T-helper 2 cell (primary cell): ENCODE results near the gene ZFYVE21.

Experiments used
- DNase-seq, 5 experiments: peaks; one replicate each; pipeline versions ENCODE4 v3.0.0 to v3.0.0-alpha.2; 2012 to 2022

ZFYVE21 gene

DNA sequence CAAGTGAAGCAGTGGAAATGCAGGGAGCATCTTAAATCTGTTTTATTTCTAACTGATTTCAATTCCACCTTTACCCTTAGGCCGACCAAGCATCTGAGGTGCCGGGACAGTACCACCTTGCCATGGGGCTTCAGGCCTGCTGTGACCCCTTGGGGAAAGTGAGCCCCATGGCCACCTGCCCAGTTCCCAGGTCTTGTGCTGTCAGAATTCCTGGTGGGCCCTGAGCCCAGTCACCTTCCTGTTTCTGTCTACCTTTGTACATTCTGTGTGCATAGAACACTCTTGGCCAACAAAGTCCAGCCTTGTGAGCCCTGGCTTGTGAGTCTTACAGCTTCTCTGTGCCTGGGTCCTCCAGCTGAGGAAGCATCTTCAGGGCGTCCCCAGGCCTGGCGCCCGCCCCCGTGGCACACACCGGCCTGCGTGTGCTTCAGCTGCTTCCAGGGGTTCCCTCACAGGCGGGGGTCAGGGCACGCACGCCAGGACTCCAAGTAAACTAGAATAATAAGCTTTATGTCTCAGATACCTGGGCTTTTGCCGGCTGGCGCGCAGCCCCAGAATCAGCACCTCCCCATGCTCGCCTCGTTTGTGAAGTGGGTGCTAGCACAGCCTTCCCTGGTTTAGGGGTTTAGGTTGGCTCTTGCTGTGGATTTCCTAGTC is 10.3 kb downstream of the ZFYVE21 start:
- DNase-seq, result no peak

DNA sequence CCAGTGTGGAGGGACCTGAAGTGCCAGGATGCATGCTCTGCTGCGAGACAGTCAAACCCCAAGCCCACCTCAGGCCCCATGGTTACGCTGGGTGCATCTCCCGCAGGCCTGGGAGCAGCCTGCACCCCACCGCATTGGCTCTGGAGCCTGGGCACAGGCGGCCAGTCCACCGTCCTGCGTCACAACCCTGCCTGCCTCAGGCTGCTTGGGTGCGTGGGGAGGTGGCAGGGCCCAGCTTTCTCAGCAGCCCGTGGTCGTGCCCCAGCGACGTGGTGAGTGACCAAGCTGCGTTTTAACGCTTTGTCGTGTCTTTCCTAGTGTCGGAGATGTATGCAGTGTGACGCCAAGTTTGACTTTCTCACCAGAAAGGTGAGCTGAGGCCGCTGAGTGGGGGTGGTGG is 10.9 kb downstream of the ZFYVE21 start:
- no peak for DNase-seq

DNA sequence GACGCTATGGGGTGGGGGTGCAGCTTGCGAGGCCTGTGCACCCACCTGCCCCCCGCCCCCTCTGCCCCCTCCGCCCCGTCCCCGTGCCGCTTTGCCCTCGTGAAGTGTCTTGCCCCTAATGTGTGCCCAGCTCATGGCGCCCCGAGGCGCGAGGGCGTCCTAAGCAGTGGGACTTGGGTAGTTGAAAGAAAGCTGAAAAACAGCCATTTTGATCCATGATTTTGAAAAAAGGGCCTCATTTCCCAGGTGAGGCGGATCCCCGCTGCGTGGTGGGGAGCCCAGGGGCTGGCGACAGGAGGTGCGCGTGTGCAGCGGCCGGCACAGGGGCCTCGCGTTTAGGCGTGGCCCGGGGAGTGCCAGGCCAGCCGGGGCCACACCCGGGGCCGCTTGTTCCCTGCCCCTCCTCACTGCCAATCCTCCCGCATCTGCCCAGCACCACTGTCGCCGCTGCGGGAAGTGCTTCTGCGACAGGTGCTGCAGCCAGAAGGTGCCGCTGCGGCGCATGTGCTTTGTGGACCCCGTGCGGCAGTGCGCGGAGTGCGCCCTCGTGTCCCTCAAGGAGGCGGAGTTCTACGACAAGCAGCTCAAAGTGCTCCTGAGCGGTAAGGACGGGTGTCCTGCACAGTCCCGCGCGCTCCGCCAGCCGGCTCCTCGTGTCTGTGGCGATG is 11.8 kb downstream of the ZFYVE21 start:
- DNase-seq, result no peak

DNA sequence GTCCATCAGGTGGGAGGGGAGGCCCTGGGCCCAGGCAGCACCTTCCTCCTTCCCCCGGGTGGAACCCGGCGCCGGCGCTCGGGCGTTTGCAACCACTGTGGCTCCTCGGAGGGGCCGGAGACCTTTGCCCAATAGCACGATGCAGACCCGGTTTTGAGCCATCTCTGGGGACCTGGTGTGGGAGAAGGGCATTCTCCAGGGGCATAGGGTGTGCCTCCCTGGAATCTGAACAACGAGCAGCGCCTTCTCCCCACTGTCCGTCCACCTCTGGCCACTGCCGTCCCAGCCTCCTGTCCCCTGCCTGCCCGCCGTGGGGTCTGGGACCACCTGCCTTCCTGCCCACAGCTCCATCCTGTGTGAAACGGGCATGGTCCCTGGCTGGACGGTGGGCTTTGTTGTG is 12.5 kb downstream of the ZFYVE21 start:
- DNase-seq, result no peak

DNA sequence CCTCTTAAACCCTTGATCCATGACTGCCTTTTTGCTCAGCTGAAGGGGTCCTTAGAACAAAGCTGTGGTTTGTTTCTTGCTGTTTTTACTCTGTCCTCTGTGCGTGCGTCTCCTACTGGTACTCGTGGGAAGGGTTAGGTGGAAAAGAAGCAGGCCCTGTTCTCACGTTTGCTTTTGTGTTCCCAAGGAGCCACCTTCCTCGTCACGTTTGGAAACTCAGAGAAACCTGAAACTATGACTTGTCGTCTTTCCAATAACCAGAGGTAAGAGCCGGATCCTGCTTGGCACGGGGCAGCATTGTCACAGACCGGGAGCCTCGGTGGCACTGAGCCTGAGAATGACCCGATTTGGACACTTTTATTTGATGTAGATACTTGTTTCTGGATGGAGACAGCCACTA is 13.1 kb downstream of the ZFYVE21 start:
- no peak for DNase-seq

DNA sequence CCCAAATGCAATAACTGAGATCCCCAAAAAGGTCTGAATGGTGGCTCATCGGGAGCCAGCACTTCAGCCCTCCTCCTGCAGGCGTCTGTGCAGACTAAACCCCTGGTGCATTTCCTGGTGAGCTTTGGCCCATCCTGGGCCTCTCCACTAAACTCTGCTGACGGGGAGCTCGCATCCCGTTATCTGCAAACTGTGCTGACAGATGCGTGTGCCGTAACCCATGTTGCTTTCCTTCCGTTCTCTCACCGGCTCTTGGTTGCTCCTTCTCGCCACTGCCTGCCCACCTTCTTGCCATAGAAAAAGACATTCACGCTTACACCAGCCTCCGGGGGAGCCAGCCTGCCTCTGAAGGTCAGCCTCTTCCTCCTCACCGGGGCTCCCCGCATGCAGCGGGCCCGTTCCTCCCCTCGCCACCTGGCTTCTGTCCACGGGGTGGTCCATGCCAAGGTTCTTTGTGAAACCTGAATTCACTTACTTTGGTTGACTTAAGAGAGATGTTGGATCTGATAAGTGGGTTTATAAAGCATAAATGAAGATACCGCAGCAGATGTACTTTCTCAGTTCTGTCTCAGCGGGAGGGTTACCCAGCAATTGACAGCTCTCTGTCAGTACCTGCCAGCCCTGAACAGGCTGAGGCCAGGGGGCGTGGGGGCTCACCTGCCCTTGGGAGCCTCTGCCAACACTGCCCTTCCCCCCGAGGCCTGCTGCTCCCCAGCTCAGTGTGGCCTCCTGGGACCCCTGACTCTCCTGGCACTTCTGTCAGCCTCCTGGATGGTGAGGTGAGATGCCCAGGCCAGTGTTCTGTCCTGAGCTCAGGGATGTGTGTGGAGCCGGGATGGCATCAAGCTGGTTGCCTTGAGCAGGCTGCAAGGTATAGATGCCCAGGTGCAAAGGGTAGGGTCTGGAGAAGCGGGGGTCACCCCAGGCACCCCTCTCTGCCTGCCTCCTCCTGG is 14.2 kb downstream of the ZFYVE21 start:
- DNase-seq, result no peak

DNA sequence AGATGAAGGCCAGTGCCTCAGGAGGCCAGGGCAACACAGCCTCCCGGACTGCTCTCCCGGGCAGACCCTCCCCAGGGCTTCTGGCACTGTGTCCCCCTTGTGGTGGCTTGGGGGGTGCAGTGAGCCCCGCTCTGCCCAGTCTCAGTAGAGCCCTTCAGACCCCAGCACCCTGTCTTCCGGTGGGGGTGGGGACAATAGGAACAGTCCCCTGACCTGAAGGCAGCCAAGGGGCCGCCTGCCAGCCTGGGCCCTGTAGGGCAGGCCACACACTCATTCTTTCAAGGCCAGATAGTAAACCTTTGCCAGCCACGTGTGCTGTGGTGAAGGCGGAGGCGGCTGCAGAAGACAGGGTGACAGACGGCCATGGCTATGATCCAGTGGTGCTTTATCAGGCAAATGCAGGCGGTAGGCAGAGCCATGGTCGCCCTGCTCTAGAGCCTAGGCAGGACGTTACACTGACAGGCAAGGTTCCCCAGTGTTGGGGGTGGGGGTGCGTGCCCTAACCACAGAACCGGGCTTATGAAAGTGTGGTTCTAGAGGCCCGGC is 15.0 kb downstream of the ZFYVE21 start:
- no peak for DNase-seq

DNA sequence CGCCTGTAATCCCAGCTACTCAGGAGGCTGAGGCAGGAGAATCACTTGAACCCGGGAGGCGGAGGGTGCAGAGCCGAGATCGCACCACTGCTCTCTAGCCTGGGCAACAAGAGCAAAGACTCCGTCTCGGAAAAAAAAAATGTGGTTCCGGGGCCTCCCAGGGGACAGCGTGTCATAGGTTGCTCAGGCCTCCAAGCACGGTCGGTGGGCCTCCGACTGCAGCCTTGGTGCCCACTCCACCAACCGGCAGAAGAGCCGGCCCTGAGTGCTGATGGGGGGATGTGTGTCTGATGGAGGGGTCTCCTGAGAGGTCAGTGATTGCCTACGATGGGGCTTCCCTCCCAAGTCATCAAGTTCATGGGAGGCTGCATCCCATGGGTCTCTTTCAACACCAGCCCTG is 15.9 kb downstream of the ZFYVE21 start:
- no peak for DNase-seq

DNA sequence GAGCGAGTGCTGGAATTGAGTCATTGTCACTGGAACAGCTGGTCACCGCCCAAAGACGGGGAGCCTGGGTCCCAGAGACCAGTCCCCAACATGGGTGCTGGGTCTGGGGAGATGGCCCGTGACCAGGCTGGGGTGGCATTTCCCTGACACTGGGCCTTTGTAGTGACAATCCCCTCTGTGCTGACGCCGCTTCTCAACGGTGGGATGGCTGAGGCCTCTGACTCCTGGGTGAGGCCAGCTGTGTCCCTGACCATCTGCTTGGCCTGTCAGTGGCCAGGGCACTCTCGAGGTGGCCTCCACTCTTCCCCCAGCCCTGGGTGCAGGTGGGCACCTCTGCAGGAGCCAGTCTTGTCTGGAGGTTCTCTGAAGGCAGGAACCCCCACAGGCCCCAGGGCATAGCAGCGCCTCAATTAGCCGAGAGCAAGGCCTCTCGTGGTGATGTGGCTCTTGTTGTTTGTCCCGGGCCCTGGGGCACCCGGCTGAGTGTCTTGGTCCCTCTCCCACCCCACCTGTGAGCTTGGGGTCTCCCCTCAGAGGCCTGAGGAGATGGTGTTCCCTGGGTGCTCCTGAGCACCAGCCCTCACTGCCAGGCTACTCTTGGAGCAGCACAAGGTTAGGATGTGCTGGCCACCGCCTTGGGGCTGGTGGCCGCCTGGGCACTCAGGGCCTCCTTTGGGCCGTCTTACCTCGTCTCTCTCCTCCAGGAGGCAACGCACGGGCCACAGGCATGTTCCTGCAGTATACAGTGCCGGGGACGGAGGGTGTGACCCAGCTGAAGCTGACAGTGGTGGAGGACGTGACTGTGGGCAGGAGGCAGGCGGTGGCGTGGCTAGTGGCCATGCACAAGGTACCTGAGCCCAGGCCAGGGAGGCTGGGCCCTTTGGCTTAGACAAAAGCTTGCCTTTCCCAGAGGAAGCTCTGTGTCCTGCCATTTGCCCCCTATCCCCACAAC is 16.6 kb downstream of the ZFYVE21 start:
- no peak for DNase-seq

DNA sequence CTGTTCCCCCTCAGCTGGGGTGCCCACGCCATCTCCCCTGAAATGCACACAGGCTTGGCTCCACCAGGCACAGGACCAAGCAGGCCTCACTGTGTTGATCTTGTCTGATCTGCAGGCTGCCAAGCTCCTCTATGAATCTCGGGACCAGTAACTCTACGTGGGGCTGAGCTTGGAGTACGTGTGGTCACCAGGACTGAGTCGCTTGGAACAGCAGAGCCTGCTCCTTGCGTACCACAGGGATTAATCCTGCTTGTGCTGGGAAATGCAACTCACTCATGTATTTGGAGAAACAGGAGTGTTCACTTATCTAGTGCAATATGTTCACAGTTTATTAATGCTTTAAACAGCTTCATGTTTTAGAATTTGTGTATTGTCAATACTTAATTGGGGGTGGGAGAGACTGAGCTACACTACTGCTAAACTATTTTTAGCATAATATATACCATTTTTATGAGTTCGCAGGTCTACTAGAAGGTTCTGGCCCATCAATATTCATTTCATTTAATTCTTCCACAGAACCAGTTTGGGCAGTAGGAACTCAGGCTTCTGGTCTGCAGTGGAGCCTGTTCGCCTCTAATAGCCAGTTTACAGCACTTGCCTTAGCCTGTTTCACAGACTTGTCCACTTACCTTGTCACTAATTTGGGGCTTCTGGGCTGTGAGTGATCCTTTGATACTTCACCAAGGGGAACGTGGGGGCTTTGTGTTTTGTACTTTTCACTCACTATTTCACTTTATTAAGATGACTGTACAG is 17.4 kb downstream of the ZFYVE21 start:
- DNase-seq, result no peak

DNA sequence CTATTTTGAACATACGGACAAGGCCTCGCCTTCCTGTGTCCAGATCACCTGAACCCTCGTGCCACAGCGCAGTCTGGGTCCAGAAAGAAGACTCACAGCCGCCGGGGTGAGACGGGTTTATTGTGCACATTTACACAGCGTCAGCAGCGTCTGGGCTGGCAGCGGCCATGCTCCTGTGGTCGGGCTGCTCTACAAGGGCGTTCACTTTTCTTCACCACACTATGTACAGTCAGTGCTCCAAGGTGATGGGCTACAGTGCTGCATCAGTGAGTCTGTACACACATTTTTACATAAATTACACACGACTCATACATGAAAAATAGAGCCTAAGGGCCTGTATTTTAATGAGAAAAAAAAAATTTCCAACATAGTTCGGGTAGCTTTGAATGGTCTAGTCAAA is 18.0 kb downstream of the ZFYVE21 start:
- no peak for DNase-seq

DNA sequence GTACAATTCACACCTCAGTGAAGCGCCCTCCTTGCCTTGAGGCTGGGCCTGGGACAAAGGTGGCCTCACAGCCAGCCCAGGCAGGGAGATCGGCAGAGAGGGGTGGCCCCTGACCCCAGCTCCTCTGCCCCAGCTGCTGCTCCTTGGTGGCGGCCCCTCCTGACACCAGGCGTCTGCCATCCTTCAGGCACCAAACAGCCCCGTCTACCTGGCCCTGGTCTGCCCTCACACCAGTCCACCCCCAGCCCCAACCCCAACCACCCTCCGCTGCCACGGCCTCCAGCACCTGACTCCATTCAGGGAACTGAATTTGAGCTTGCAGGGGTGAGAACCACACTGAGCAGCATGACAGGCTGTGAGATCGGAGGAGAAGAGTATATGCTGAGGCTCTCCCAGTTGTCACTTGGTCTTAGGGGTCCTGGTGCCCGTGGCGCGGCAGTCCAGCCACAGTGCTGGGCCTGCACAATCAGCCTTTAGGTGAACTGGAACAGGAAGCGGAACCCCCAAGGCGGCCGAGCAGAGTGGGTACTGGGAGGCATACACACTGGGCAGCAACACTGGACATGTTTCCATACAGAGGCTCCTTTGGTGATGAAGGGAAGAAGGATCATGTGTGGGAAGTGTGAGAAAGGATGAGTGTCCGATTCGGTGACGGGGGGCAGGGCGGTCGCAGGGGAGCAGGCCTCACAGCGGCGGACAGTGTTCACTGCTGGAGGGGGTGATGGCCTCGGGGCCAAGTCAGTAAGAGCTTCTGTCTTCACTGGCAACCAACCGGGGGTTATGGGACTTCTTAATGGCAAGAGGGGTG is 18.7 kb downstream of the ZFYVE21 start:
- DNase-seq, result no peak

DNA sequence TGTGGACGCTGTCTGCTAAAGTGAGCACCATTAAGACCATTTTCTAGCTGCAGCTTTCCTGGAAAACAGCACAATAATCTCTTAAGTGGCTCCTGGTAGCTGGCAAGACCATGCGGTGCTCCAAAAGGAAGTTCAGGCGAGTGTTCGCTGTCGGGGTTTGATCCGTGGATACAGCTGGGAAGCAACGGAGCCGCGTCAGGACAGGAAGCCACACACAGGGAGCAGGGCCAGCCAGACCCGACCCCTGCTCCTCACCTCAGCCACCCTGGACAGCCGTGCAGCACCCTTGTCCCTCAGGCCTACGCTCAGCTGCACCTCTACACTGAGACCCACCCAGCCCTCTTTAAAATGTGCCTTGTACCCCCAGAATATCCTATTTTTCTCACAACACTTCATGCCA is 19.4 kb downstream of the ZFYVE21 start:
- no peak for DNase-seq

DNA sequence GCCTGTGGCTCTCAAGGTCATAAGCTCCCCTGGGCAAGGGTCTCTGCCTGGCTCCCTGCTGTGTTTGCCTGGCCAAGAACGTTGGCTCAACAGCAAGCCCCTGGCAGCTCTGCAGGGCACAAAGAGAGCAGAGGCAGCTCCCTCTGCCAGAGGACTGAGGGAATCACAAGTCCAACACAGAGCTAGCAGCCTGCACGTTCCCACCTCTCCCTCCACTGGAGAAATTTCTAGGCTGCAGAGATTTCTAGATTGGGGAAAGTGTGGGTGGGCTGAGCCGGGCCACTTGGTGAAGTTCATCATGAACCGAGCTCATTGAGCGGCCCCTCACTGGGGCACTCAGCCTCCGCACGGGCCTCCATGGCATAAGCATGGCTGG is 19.8 kb downstream of the ZFYVE21 start:
- DNase-seq, result no peak

DNA sequence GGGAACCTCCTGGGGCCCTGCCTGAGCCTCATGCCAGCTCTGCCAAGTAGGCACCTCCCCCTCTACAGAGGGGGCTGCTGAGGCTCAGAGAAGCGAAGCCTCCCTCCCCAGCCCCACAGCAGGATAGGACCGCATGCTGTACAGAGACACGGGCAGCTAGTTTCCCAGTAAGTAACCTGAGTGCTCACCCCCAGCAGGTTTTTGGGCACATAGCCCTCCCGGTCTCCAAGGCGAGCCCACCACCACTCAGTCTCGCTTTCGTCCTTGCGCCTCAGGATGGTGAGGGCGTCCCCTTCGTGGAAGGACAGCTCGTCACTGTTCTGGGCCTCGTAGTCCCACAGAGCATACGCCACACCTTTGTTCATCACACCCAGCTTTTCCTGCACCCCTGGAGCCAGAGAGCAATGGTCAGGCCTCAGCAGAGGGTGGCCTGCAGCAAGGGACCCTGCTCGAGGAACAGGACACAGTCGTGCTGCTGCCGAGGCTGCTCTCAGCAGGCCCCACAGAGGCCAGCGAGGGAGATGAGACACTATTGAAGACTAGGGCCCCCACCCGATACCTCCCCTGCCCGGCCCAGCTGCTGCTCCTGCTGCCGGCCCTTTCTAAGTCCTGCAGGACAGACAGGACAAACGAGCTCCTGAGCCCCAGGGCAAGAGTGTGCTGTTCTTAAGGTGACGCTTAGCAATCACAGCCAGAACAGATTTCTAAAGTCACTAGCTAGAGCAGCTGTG is 20.4 kb downstream of the ZFYVE21 start:
- DNase-seq, result no peak

DNA sequence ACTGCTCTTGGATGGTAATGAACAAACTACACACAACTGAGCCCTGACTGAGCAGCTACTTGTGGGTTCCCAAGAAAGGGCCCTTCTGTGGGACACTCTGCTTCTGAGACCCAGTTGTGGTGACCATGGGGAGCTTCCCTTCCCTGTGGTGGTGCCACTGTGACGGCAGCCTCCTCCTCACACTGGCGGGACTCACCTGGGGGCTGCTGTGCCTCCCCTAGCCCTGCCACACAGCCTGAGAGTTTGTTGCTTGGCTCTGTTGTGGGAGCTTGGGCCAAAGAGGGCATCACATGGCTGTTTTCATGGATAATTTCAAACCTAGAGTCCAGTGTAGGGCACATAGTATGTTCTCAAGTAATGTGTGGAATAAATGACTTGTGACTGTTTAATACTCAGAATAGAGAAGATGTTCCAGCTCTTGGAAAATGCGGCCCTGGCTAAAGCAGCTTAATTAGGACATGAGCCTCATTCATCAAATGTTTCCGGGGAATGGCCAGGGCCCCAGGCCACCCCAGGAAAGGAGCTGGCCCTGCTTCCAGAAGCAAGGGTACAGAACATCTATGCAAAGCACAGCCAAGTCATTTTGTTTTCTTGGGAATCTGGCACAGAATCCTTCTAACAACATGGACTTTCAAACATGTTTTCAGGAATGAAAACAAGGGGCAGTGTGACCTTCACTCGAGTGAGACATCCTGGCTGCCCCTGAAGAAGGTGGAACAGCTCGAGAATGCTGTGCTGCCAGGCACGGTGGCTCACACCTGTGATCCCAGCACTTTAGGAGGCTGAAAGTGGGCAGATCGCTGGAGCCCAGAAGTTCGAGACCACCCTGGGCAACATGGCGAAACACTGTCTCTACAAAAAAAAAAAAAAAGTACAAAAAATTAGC is 21.2 kb downstream of the ZFYVE21 start:
- DNase-seq, result no peak

DNA sequence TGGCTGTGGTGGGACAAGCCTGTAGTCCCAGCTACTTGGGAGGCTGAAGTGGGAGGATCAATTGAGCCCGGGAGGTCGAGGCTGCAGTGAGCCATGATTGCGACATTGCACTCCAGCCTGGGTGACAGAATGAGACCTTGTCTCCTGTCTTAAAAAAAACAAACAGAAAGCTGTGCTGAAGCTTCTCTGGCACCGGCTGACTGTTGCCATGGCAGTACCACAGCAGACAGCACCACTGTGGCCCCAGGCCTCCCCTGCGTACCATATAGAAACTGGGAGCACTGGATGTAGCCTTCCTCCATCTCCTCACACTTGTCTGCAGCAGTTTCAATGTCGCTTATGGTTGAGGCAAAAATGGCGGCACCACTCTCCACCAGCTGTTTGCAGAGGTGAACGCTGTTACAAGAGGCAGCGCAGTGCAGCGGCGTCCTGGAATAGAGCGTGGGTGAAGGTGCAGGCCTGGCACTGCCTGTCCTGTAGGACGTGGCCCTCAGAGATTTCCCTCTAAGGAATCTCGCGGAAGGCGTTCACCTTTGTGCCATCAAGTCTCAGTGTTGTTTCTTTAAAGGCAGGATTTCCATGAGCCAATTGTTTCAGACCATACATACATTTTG is 21.9 kb downstream of the ZFYVE21 start:
- DNase-seq, result no peak

DNA sequence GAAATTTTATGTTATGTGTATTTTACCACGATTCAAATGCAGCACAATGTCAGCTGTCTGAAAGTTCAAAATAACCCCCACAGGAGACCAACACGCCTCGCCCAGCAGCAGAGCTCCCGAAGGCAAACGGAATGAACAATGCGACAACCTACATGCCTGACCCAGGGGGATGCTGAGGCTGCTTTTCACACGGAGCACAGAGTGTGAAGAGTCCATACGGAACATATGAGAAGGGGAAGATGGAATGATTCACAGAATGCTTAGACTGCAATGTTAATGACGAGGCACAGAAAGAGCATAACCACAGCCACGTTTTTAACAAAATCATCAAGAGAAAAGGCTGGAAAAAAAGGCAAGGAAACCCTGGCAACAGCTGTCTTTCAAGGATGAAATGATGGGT is 22.6 kb downstream of the ZFYVE21 start:
- DNase-seq, result no peak
